GM12865 (cell line): ENCODE results near the gene HDDC3.
"Not testable (repeated sequence)": the region's sequence is repeated elsewhere in the genome, so short reads cannot be mapped to it uniquely, and the experiment has no call there.

Experiments
- DNase-seq: peaks from one replicate; pipeline ENCODE4 v3.0.0; 2010; ENCODE audit warnings: low read depth
- H3K4me3 ChIP-seq: 2 replicates; pipeline ENCODE4 v1.5.1; 2011; ENCODE audit warnings: mild to moderate bottlenecking, low read depth, low read length, control low read depth
- CTCF ChIP-seq: IDR thresholded peaks from 2 replicates; pipeline ENCODE4 v1.5.1; 2011; ENCODE audit warnings: low read length, control low read depth, low read depth, inconsistent platforms; ENCODE audit not compliant: insufficient read depth; ENCODE audit errors: missing control alignments

The HDDC3 gene

GRCh38 chr15:90913398-90913944, 18.9 kb downstream of the HDDC3 start:
- H3K4me3 ChIP-seq, result no peak overlapping the region
- DNase-seq, result no peak
- TF ChIP-seq CTCF, result no peak

- no peak for DNase-seq
- no peak overlapping the region for H3K4me3 ChIP-seq
- TF ChIP-seq CTCF, result no peak
Observed at GRCh38 chr15:90912770-90913075, 19.6 kb downstream of the HDDC3 start.

- no peak overlapping the region for H3K4me3 ChIP-seq
- TF ChIP-seq CTCF, result no peak
- no peak for DNase-seq
Observed at GRCh38 chr15:90911906-90912769, 20.2 kb downstream of the HDDC3 start.

- TF ChIP-seq CTCF, result no peak
- no peak for DNase-seq
- no peak overlapping the region for H3K4me3 ChIP-seq
Observed at GRCh38 chr15:90911302-90911623, 21.1 kb downstream of the HDDC3 start.

GRCh38 chr15:90910441-90911301, 21.7 kb downstream of the HDDC3 start:
- no peak for TF ChIP-seq CTCF
- DNase-seq, result no peak
- no peak overlapping the region for H3K4me3 ChIP-seq

- TF ChIP-seq CTCF, result no peak
- no peak overlapping the region for H3K4me3 ChIP-seq
- no peak for DNase-seq
Observed at GRCh38 chr15:90909976-90910375, 22.4 kb downstream of the HDDC3 start.

- H3K4me3 ChIP-seq, result not testable (repeated sequence)
Observed at GRCh38 chr15:90909449-90909848, 22.9 kb downstream of the HDDC3 start.

More at GRCh38 chr15:90909449-90909848, 22.9 kb downstream of the HDDC3 start:
- not testable (repeated sequence) for DNase-seq
